ENCODE data around the gene NCKAP5.
A peak's percentile ranks its signal among the peaks of the same experiment; 100 is the strongest.
"Not testable (repeated sequence)": the region's sequence is repeated elsewhere in the genome, so short reads cannot be mapped to it uniquely, and the experiment has no call there.

NCKAP5 gene

GRCh38 chr2:133249362-133249761 lies 318.9 kb downstream of the NCKAP5 start:
- DNase-seq = no peak

- DNase-seq = no peak
These were observed 320.0 kb downstream of the NCKAP5 start for GRCh38 chr2:133248264-133248663.

GRCh38 chr2:133247631-133248030 lies 320.6 kb downstream of the NCKAP5 start:
- DNase-seq = peak; percentile 72

GRCh38 chr2:133241224-133241571 lies 327.1 kb downstream of the NCKAP5 start:
- DNase-seq = no peak

- DNase-seq = no peak
These were observed 327.6 kb downstream of the NCKAP5 start for GRCh38 chr2:133240491-133241223.

GRCh38 chr2:133235968-133236367 lies 332.3 kb downstream of the NCKAP5 start:
- no peak for DNase-seq

GRCh38 chr2:133232556-133232955 lies 335.7 kb downstream of the NCKAP5 start:
- no peak for DNase-seq

- no peak for DNase-seq
These were observed 337.0 kb downstream of the NCKAP5 start for GRCh38 chr2:133231264-133231663.

- no peak for DNase-seq
These were observed 338.3 kb downstream of the NCKAP5 start for GRCh38 chr2:133229974-133230373.

- no peak for DNase-seq
These were observed 345.0 kb downstream of the NCKAP5 start for GRCh38 chr2:133223226-133223625.

GRCh38 chr2:133221398-133221797 lies 346.9 kb downstream of the NCKAP5 start:
- DNase-seq = no peak

GRCh38 chr2:133218204-133218603 lies 350.1 kb downstream of the NCKAP5 start:
- DNase-seq = no peak

GRCh38 chr2:133215477-133215876 lies 352.8 kb downstream of the NCKAP5 start:
- no peak for DNase-seq

- DNase-seq = no peak
These were observed 354.6 kb downstream of the NCKAP5 start for GRCh38 chr2:133213651-133214050.

GRCh38 chr2:133209325-133209724 lies 358.9 kb downstream of the NCKAP5 start:
- no peak for DNase-seq

- not testable (repeated sequence) for DNase-seq
These were observed 361.6 kb downstream of the NCKAP5 start for GRCh38 chr2:133206666-133207065.

- DNase-seq = no peak
These were observed 363.8 kb downstream of the NCKAP5 start for GRCh38 chr2:133204421-133204820.

- no peak for DNase-seq
These were observed 367.4 kb downstream of the NCKAP5 start for GRCh38 chr2:133200684-133201421.

- no peak for DNase-seq
These were observed 369.6 kb downstream of the NCKAP5 start for GRCh38 chr2:133198678-133199077.

GRCh38 chr2:133197156-133197555 lies 371.1 kb downstream of the NCKAP5 start:
- no peak for DNase-seq

- no peak for DNase-seq
These were observed 373.4 kb downstream of the NCKAP5 start for GRCh38 chr2:133194777-133195335.

GRCh38 chr2:133194362-133194655 lies 374.0 kb downstream of the NCKAP5 start:
- DNase-seq = no peak

- DNase-seq = no peak
These were observed 374.5 kb downstream of the NCKAP5 start for GRCh38 chr2:133193544-133194361.

GRCh38 chr2:133192028-133192427 lies 376.2 kb downstream of the NCKAP5 start:
- DNase-seq = no peak

Measured in inflammatory macrophage treated with lipopolysaccharide for 4 hours (primary cell).